Hepatocyte (in vitro differentiated cells): ENCODE measurements around the gene HERC4. TPM values are rescaled to one million over a fixed set of nuclear protein-coding genes. Genes with fewer than 3 reads are reported as not detected.

Experiments used
- DNase-seq: peaks from one replicate; pipeline ENCODE4 v3.0.0-alpha.2; 2016; ENCODE audit warnings: low spot score
- H2AFZ ChIP-seq: fragments of 200-600 bp; sonication (generic); 2 replicates; pipeline ENCODE4 v1.6.0; 2016; ENCODE audit warnings: antibody characterized with exemption, mild to moderate bottlenecking
- H3K27ac ChIP-seq: fragments of 200-600 bp; sonication (generic); 2 replicates; pipeline ENCODE4 v1.5.1; 2016; ENCODE audit warnings: mild to moderate bottlenecking
- H3K27me3 ChIP-seq: fragments of 200-600 bp; sonication (generic); 2 replicates; pipeline ENCODE4 v1.6.1; 2016
- H3K36me3 ChIP-seq: fragments of 200-600 bp; sonication (generic); replicated peaks from 2 replicates; pipeline ENCODE4 v1.5.1; 2016; ENCODE audit warnings: low read depth; ENCODE audit not compliant: insufficient read depth
- H3K4me1 ChIP-seq: fragments of 200-600 bp; sonication (generic); 2 replicates; pipeline ENCODE4 v1.5.1; 2016; ENCODE audit warnings: mild to moderate bottlenecking, moderate library complexity; ENCODE audit not compliant: insufficient read depth
- H3K4me2 ChIP-seq: fragments of 200-600 bp; sonication (generic); 2 replicates; pipeline ENCODE4 v1.6.0; 2016
- H3K4me3 ChIP-seq: fragments of 200-600 bp; sonication (generic); 2 replicates; pipeline ENCODE4 v1.5.1; 2016; ENCODE audit warnings: mild to moderate bottlenecking
- H3K79me2 ChIP-seq: fragments of 200-600 bp; sonication (generic); 2 replicates; pipeline ENCODE4 v1.6.0; 2017; ENCODE audit warnings: mild to moderate bottlenecking
- H3K9me2 ChIP-seq: fragments of 200-600 bp; sonication (generic); replicated peaks from 2 replicates; pipeline ENCODE4 v1.6.0; 2017; ENCODE audit warnings: mild to moderate bottlenecking; ENCODE audit not compliant: insufficient read depth
- H3K9me3 ChIP-seq: fragments of 200-600 bp; sonication (generic); 2 replicates; pipeline ENCODE4 v1.5.1; 2016; ENCODE audit warnings: low read depth, mild to moderate bottlenecking
- H4K20me1 ChIP-seq: fragments of 200-600 bp; sonication (generic); 2 replicates; pipeline ENCODE4 v1.6.0; 2016; ENCODE audit warnings: mild to moderate bottlenecking; ENCODE audit not compliant: insufficient read depth, poor library complexity, severe bottlenecking
- CTCF ChIP-seq: fragments of 200-600 bp; sonication (generic); IDR thresholded peaks from 2 replicates; pipeline ENCODE4 v1.5.1; 2016; ENCODE audit warnings: antibody characterized with exemption, mild to moderate bottlenecking; ENCODE audit not compliant: poor library complexity
- EZH2 ChIP-seq: fragments of 200-600 bp; sonication (generic); IDR thresholded peaks from 2 replicates; pipeline ENCODE4 v1.6.1; 2016; ENCODE audit warnings: antibody characterized with exemption, mild to moderate bottlenecking, borderline replicate concordance
- EZH2phosphoT487 ChIP-seq: fragments of 200-600 bp; sonication (generic); IDR thresholded peaks from one replicate; pipeline ENCODE4 v1.6.1; 2018; ENCODE audit warnings: antibody characterized with exemption, mild to moderate bottlenecking, low read depth, moderate library complexity; ENCODE audit not compliant: unreplicated experiment, severe bottlenecking
- WGBS: methylation state at CpG from one replicate; pipeline ENCODE4 v1.1.6; 2016; ENCODE audit warnings: low lambda C conversion rate; ENCODE audit errors: missing lambda C conversion rate; 5-methylcytosine and 5-hydroxymethylcytosine counted together
- polyA plus RNA-seq: library from polyadenylated mRNA; unstranded; fragments of >200 nt; fragmentation: Nextera tagmentation; extraction: Ambion mirVana; gene quantifications from 2 replicates; pipeline ENCODE4 v1.2.1, GENCODE V29; 2016
- total RNA-seq: library from RNA; depleted of rRNA; stranded (reverse); fragments of >200 nt; gene quantifications from 2 replicates; pipeline ENCODE4 v1.2.3, GENCODE V29; 2014

Gene HERC4
- total RNA-seq (46.8 and 54.0 TPM in 2 replicates), polyA plus RNA-seq (21.4 and 23.3 TPM in 2 replicates)

GRCh38 chr10:68074775-68075549 is at the start of gene HERC4:
Gene HERC4 (minus strand): TSS chr10:68075283. CDS start chr10:68073108, 2,175 bp downstream.
- peaks cover 45% of the 10 kb centered on the region for H3K79me2 ChIP-seq
- peak within 1 kb of the TSS; percentile 85 for H2AFZ ChIP-seq
- no peaks in the 10 kb centered on the region for H3K9me2 ChIP-seq
- peak; percentile 97 for DNase-seq
- WGBS = 3% methylated on average over 30 of the region's 64 CpGs
- H3K27me3 ChIP-seq = no peaks in the 10 kb centered on the region
- TF ChIP-seq EZH2phosphoT487 = no peak
- no peak for TF ChIP-seq CTCF
- no peak for TF ChIP-seq EZH2
- H3K27ac ChIP-seq = peak within 1 kb of the TSS; percentile 99
- H3K4me1 ChIP-seq = peaks cover 23% of the 10 kb centered on the region
- peak within 1 kb of the TSS; percentile 67 for H3K4me3 ChIP-seq
- no peaks in the 10 kb centered on the region for H3K36me3 ChIP-seq
- H3K4me2 ChIP-seq = peak within 1 kb of the TSS; percentile 86
- peaks cover 28% of the 10 kb centered on the region for H4K20me1 ChIP-seq
- H3K9me3 ChIP-seq = no peaks in the 10 kb centered on the region

GRCh38 chr10:68124718-68125117 is 49.6 kb upstream of the HERC4 start:
- H3K4me3 ChIP-seq = no peak overlapping the region
- H3K4me2 ChIP-seq = no peak overlapping the region
- no peak overlapping the region for H3K27ac ChIP-seq
- WGBS = 79% methylated on average over 3 of the region's 3 CpGs
- H3K9me2 ChIP-seq = no peaks in the 10 kb centered on the region
- no peaks in the 10 kb centered on the region for H3K79me2 ChIP-seq
- H3K4me1 ChIP-seq = no peaks in the 10 kb centered on the region
- DNase-seq = no peak
- no peaks in the 10 kb centered on the region for H3K9me3 ChIP-seq
- H2AFZ ChIP-seq = no peak overlapping the region
- no peaks in the 10 kb centered on the region for H3K36me3 ChIP-seq
- TF ChIP-seq CTCF = no peak
- no peak for TF ChIP-seq EZH2
- no peak for TF ChIP-seq EZH2phosphoT487
- H4K20me1 ChIP-seq = no peaks in the 10 kb centered on the region
- no peaks in the 10 kb centered on the region for H3K27me3 ChIP-seq

- no peaks in the 10 kb centered on the region for H3K27me3 ChIP-seq
- no peaks in the 10 kb centered on the region for H3K9me3 ChIP-seq
- no peaks in the 10 kb centered on the region for H3K4me1 ChIP-seq
- no peak for DNase-seq
- WGBS = 81% methylated on average over 9 of the region's 9 CpGs
- no peaks in the 10 kb centered on the region for H3K9me2 ChIP-seq
- H4K20me1 ChIP-seq = no peaks in the 10 kb centered on the region
- H3K27ac ChIP-seq = no peak overlapping the region
- no peaks in the 10 kb centered on the region for H3K36me3 ChIP-seq
- no peak overlapping the region for H2AFZ ChIP-seq
- no peaks in the 10 kb centered on the region for H3K79me2 ChIP-seq
- H3K4me3 ChIP-seq = no peak overlapping the region
- no peak for TF ChIP-seq EZH2phosphoT487
- no peak for TF ChIP-seq EZH2
- TF ChIP-seq CTCF = no peak
- H3K4me2 ChIP-seq = peak overlapping the region; percentile 25
These were observed 46.8 kb upstream of the HERC4 start for GRCh38 chr10:68121852-68122251.
